K562 (cell line): ENCODE measurements around the gene INHA. TPM values are rescaled to one million over a fixed set of nuclear protein-coding genes. Genes with fewer than 3 reads are reported as not detected.

Experiments used
- ATAC-seq: fragments of 200-7000 bp; cut with Tn5 transposase; 3 replicates; pipeline ENCODE4 v1.9.1; 2020; ENCODE audit warnings: moderate library complexity
- BruUV-seq: library from RNA; stranded (reverse); fragments of 400-500 nt; replicated peaks from 2 replicates; lab custom pipeline; 2021; lab: Mats Ljungman, UMichigan
- CTCF ChIA-PET: fragments of 300-600 bp; formaldehyde crosslinking; extraction: SDS; loops from one replicate; lab custom pipeline; 2021; ENCODE audit warnings: low intra/inter-chr PET ratio; lab: Yijun Ruan, JAX
- POLR2A ChIA-PET: fragments of 300-600, 350-650 bp; sonication (Branson Sonifier 250); formaldehyde crosslinking; extraction: SDS; loops from one replicate; lab custom pipeline; 2021; ENCODE audit warnings: antibody characterized with exemption, inconsistent platforms; lab: Yijun Ruan, JAX
- DNase-seq, 4 experiments: peaks; one replicate each; pipeline versions ENCODE4 v3.0.0 to v3.0.0-alpha.2; 2011 to 2018; ENCODE audit warnings: low spot score in 3 of 4, mixed read lengths in 3 of 4; ENCODE audit errors: extremely low read depth in 1 of 4
- FAIRE-seq: peaks from 2 replicates; lab custom pipeline; 2011; peaks lifted over from hg19 to GRCh38; lab: Jason Lieb, UNC
- H2AFZ ChIP-seq: 2 replicates; pipeline ENCODE4 v1.6.0; 2011; ENCODE audit warnings: low read depth, low read length, control low read depth, inconsistent platforms
- H3K27ac ChIP-seq: fragments of 200-600 bp; 3 replicates; pipeline ENCODE4 v1.8.0; 2011; ENCODE audit warnings: low read depth, mild to moderate bottlenecking, control low read depth, inconsistent platforms, low read length, moderate library complexity, mixed read lengths; ENCODE audit errors: extremely low read depth
- H3K27me3 ChIP-seq, 2 experiments: fragments of 300-600 bp in 1 of 2; 2 replicates in 1 of 2; 3 replicates in 1 of 2; pipeline versions ENCODE4 v1.6.0 to v1.8.0; 2011; ENCODE audit warnings: inconsistent platforms in 2 of 2, low read length in 2 of 2, mild to moderate bottlenecking in 1 of 2, mixed read lengths in 1 of 2, moderate library complexity in 1 of 2; ENCODE audit not compliant: control insufficient read depth in 2 of 2, insufficient read depth in 2 of 2
- H3K36me3 ChIP-seq: fragments of 300-600 bp; 3 replicates; pipeline ENCODE4 v1.8.0; 2011; ENCODE audit warnings: mild to moderate bottlenecking, low read length, inconsistent platforms; ENCODE audit not compliant: control insufficient read depth, insufficient read depth
- H3K4me1 ChIP-seq, 2 experiments: fragments of 200-600 bp in 1 of 2; replicated peaks in 1 of 2; 2 replicates in 1 of 2; 3 replicates in 1 of 2; pipeline versions ENCODE4 v1.5.1 to v1.8.0; 2011; ENCODE audit warnings: inconsistent platforms in 2 of 2, low read length in 2 of 2, mild to moderate bottlenecking in 1 of 2, mixed read lengths in 1 of 2, moderate library complexity in 1 of 2; ENCODE audit not compliant: control insufficient read depth in 2 of 2, insufficient read depth in 2 of 2
- H3K4me2 ChIP-seq: 2 replicates; pipeline ENCODE4 v1.6.1; 2011; ENCODE audit warnings: low read length, control low read depth, inconsistent platforms, mixed read lengths; ENCODE audit not compliant: insufficient read depth
- H3K4me3 ChIP-seq: fragments of 200-600 bp; sonication (generic), shearing (Covaris generic); 2 replicates; pipeline ENCODE4 v1.5.1; 2016; ENCODE audit warnings: control low read depth, inconsistent platforms
- H3K79me2 ChIP-seq: fragments of 200-600 bp; 3 replicates; pipeline ENCODE4 v1.8.0; 2011; ENCODE audit warnings: low read length, inconsistent platforms; ENCODE audit not compliant: control insufficient read depth, insufficient read depth
- H3K9ac ChIP-seq, 2 experiments: 2 replicates each; pipeline versions ENCODE4 v1.6.0 to v1.6.1; 2011; ENCODE audit warnings: low read depth in 2 of 2, low read length in 2 of 2, control low read depth in 1 of 2, inconsistent platforms in 1 of 2, mild to moderate bottlenecking in 1 of 2, mixed read lengths in 1 of 2; ENCODE audit not compliant: insufficient read depth in 1 of 2
- H3K9me1 ChIP-seq: one replicate; pipeline ENCODE4 v1.6.0; 2011; ENCODE audit warnings: inconsistent platforms, mild to moderate bottlenecking, low read length, moderate library complexity; ENCODE audit not compliant: control insufficient read depth, insufficient read depth
- H3K9me3 ChIP-seq: replicated peaks from 2 replicates; pipeline ENCODE4 v1.5.1; 2011; ENCODE audit warnings: low read depth, low read length, inconsistent platforms; ENCODE audit not compliant: control insufficient read depth, insufficient read depth
- H4K20me1 ChIP-seq: replicated peaks from 2 replicates; pipeline ENCODE4 v1.6.1; 2011; ENCODE audit warnings: low read length, inconsistent platforms, mixed read lengths; ENCODE audit not compliant: control insufficient read depth, insufficient read depth
- ATF3 ChIP-seq, 2 experiments: fragments of 450-650 bp in 1 of 2; sonication (generic) in 1 of 2; formaldehyde crosslinking in 1 of 2; IDR thresholded peaks in 1 of 2; conservative IDR thresholded peaks in 1 of 2; 2 replicates each; pipeline versions ENCODE4 v1.6.1 to v1.8.1; 2016 to 2023; ENCODE audit warnings: mild to moderate bottlenecking in 2 of 2, moderate library complexity in 2 of 2, inconsistent platforms in 1 of 2, missing genetic modification reagents in 1 of 2
- ATF7 ChIP-seq: fragments of 450-650 bp; IDR thresholded peaks from 2 replicates; pipeline ENCODE4 v1.7.1; 2014; ENCODE audit warnings: mild to moderate bottlenecking, moderate library complexity
- CEBPB ChIP-seq: fragments of 450-650 bp; IDR thresholded peaks from 2 replicates; pipeline ENCODE4 v1.6.1; 2016; ENCODE audit warnings: missing genetic modification characterization, missing compliant biosample characterization
- CEBPG ChIP-seq, 3 experiments: fragments of 200-800 bp in 1 of 3; sonication (Bioruptor generic) in 1 of 3; sonication (generic) in 1 of 3; formaldehyde crosslinking in 1 of 3; IDR thresholded peaks in 2 of 3; conservative IDR thresholded peaks in 1 of 3; 2 replicates each; pipeline versions ENCODE4 v1.6.1 to v1.8.0; 2016 to 2022; ENCODE audit warnings: missing compliant biosample characterization in 2 of 3, missing genetic modification characterization in 2 of 3, mild to moderate bottlenecking in 1 of 3, missing genetic modification reagents in 1 of 3
- FOXM1 ChIP-seq, 2 experiments: fragments of 450-650 bp in 1 of 2; sonication (generic) in 1 of 2; formaldehyde crosslinking in 1 of 2; IDR thresholded peaks; 2 replicates each; pipeline versions ENCODE4 v1.6.1 to v1.9.0; 2017 to 2022; ENCODE audit warnings: low read depth in 2 of 2, mild to moderate bottlenecking in 2 of 2, missing genetic modification reagents in 1 of 2, moderate library complexity in 1 of 2
- MIER1 ChIP-seq: fragments of 450-650 bp; IDR thresholded peaks from 2 replicates; pipeline ENCODE4 v1.6.1; 2016; ENCODE audit warnings: antibody characterized with exemption, mild to moderate bottlenecking, low read depth
- MXI1 ChIP-seq: IDR thresholded peaks from 2 replicates; pipeline ENCODE4 v1.6.1; 2011; ENCODE audit warnings: low read depth, mild to moderate bottlenecking, improper control_type of control experiment, low read length
- NCOR1 ChIP-seq: fragments of 450-650 bp; IDR thresholded peaks from 2 replicates; pipeline ENCODE4 v1.6.1; 2016; ENCODE audit warnings: mild to moderate bottlenecking, moderate library complexity
- WGBS: fragments of 100-300 bp; shearing (Covaris generic); methylation state at CpG from one replicate; pipeline ENCODE4 v1.1.6; 2016; ENCODE audit warnings: low coverage, mixed read lengths; ENCODE audit not compliant: insufficient coverage; ENCODE audit errors: missing lambda C conversion rate; 5-methylcytosine and 5-hydroxymethylcytosine counted together
- in situ Hi-C: fragments of 300-500 bp; cut with MboI; formaldehyde crosslinking; loops from 4 replicates; pipeline ENCODE4 v1.15.0; 2018; ENCODE audit warnings: inconsistent platforms, mixed read lengths
- intact Hi-C: fragments of 100-400 bp; cut with micrococcal nuclease; formaldehyde crosslinking; loops from 2 replicates; pipeline ENCODE4 v1.14.2; 2022
- polyA plus RNA-seq, 8 experiments: library from polyadenylated mRNA; depleted of rRNA in 4 of 8; stranded (reverse) in 5 of 8; unstranded in 3 of 8; fragments of >200 nt; fragmentation: Nextera tagmentation in 2 of 8; fragmentation: Illumina TruSeq in 1 of 8; extraction: Ambion mirVana in 2 of 8; extraction: Trizol in 1 of 8; gene quantifications; 2 replicates each; pipeline versions ENCODE4 v1.2.1 to v1.2.3, GENCODE V29; 2011 to 2014; ENCODE audit warnings: inconsistent platforms in 1 of 8, missing spikeins in 1 of 8
- total RNA-seq, 7 experiments: library from RNA; depleted of rRNA in 6 of 7; stranded (reverse); fragments of >200 nt in 6 of 7; fragmentation: Illumina TruSeq in 2 of 7; extraction: Trizol in 2 of 7; gene quantifications; 2 replicates each; pipeline versions ENCODE4 v1.2.1 to v1.2.3, GENCODE V29; 2011 to 2021; ENCODE audit warnings: low replicate concordance in 1 of 7

INHA gene
- total and polyA plus RNA-seq, 9 of the 15 experiments (the other 6 are each of a cell fraction or from before 2014, with no cell fraction given): 0.07 to 1.9 (median 0.40) TPM

- Histone ChIP-seq H3K4me3 (no peak overlapping the region), H4K20me1 (no peaks in the 10 kb centered on the region; the same call in 1 of the 2 replicates), H3K79me2 (no peaks in the 10 kb centered on the region), H3K27ac (no peak overlapping the region), H3K4me2 (no peak overlapping the region), H3K9me1 (no peaks in the 10 kb centered on the region), H3K9ac (peak overlapping the region in 1 of 2 experiments; percentile 35; a peak in 1 of 4 replicates), H3K36me3 (no peaks in the 10 kb centered on the region), H3K9me3 (no peaks in the 10 kb centered on the region), H3K27me3 (no peaks in the 10 kb centered on the region), H2AFZ (no peak overlapping the region), H3K4me1 (peaks cover 0 to 19% of the 10 kb centered on the region in 2 experiments; a peak in 2 of 5 replicates)
- no peak for DNase-seq
- no peak for ATAC-seq
- intact Hi-C loops (no loop called here), in situ Hi-C loops (no loop called here)
- WGBS: 63% methylated on average over 11 of the region's 12 CpGs
- no TSS peak for BruUV-seq
- FAIRE-seq: no peak
- ChIA-PET CTCF (no interaction called here), POLR2A (interaction anchor here (0.9 to 1.6 kb wide), 2 partner anchors 10 to 22 kb away, joined by 4 to 5 read pairs; no protein-coding TSS in a partner anchor)
- no peak for TF ChIP-seq ATF7
- no peak for TF ChIP-seq NCOR1
- TF ChIP-seq ATF3 (IDR thresholded peaks at IDR 0.05): 0 out of 2 replicates have a peak, but pooled peaks have one; percentile 24
- TF ChIP-seq ATF3 (CRISPR knock-in tag; conservative IDR thresholded peaks at IDR 0.05): no peak
- peak; percentile 82 for TF ChIP-seq CEBPB (tag)
- no peak for TF ChIP-seq FOXM1 (IDR thresholded peaks at IDR 0.05; ENCODE audit: low read depth)
- TF ChIP-seq FOXM1 (CRISPR knock-in tag; IDR thresholded peaks at IDR 0.05; ENCODE audit: low read depth): no peak
- no peak for TF ChIP-seq MXI1
- peak; percentile 26; the same call in 1 of the 2 replicates for TF ChIP-seq CEBPG (CRISPR knock-in tag; IDR thresholded peaks at IDR 0.05)
- TF ChIP-seq CEBPG (tag; conservative IDR thresholded peaks at IDR 0.05 in 1 of 2, IDR thresholded peaks at IDR 0.05 in 1 of 2): peak; percentile 46 to 52; a peak in 2 of 4 replicates
- TF ChIP-seq MIER1: no peak
Measured at GRCh38 chr2:219611866-219612576, 39.9 kb downstream of the INHA start.
